Measurements from ENCODE around the gene CLEC4A. TPM values are rescaled to one million over a fixed set of nuclear protein-coding genes. Genes with fewer than 3 reads are reported as not detected.
"Not testable (repeated sequence)": the region's sequence is repeated elsewhere in the genome, so short reads cannot be mapped to it uniquely, and the experiment has no call there.

CLEC4A gene
- total and polyA plus RNA-seq, 3 donors from 2014 or later, result 1.9 to 3.5 (median 2.4) TPM

- intact Hi-C loops (cut with DNase I; ENCODE audit: low total_unique reads), result no loop called here
- no peak for TF ChIP-seq POLR2A (IDR thresholded peaks at IDR 0.05)
- TF ChIP-seq CTCF (IDR thresholded peaks at IDR 0.05), result no peak
- WGBS, 2 donors, result 83 to 94% methylated on average over 2 of the region's 2 CpGs
- Histone ChIP-seq H3K27ac (no peak overlapping the region), H3K27me3 (no peaks in the 10 kb centered on the region), H3K4me3 (no peak overlapping the region), H3K9me3 (no peaks in the 10 kb centered on the region), H3K4me1 (peaks cover 6% of the 10 kb centered on the region), H3K36me3 (ENCODE audit: low read depth, missing control alignments) (no peaks in the 10 kb centered on the region)
- DNase-seq, result no peak
Measured at GRCh38 chr12:8087666-8088065, 35.8 kb upstream of the CLEC4A start.

GRCh38 chr12:8088574-8088973 lies 34.8 kb upstream of the CLEC4A start:
- Histone ChIP-seq H3K9me3 (no peaks in the 10 kb centered on the region), H3K36me3 (ENCODE audit: low read depth, missing control alignments) (no peaks in the 10 kb centered on the region), H3K27ac (no peak overlapping the region), H3K27me3 (no peaks in the 10 kb centered on the region), H3K4me3 (no peak overlapping the region), H3K4me1 (no peaks in the 10 kb centered on the region)
- WGBS, 2 donors, result 68 to 77% methylated on average over 3 of the region's 3 CpGs
- no peak for TF ChIP-seq POLR2A (IDR thresholded peaks at IDR 0.05)
- no peak for TF ChIP-seq CTCF (IDR thresholded peaks at IDR 0.05)
- no peak for DNase-seq
- intact Hi-C loops (cut with DNase I; ENCODE audit: low total_unique reads), result no loop called here

- 90 to 92% methylated on average over 11 of the region's 11 CpGs for WGBS, 2 donors
- H3K27ac ChIP-seq; H3K9me3 ChIP-seq; DNase-seq; H3K4me3 ChIP-seq; H3K27me3 ChIP-seq; H3K4me1 ChIP-seq; intact Hi-C loops (cut with DNase I; ENCODE audit: low total_unique reads); H3K36me3 ChIP-seq (ENCODE audit: low read depth, missing control alignments): not testable (repeated sequence)
Measured at GRCh38 chr12:8089277-8089676, 34.1 kb upstream of the CLEC4A start.

- no peaks in the 10 kb centered on the region for H3K36me3 ChIP-seq (ENCODE audit: low read depth, missing control alignments)
Measured at GRCh38 chr12:8089716-8090115, 33.7 kb upstream of the CLEC4A start.

GRCh38 chr12:8093291-8093690 lies 30.1 kb upstream of the CLEC4A start:
- Histone ChIP-seq H3K36me3 (ENCODE audit: low read depth, missing control alignments) (no peaks in the 10 kb centered on the region), H3K27ac (no peak overlapping the region), H3K4me1 (no peaks in the 10 kb centered on the region), H3K9me3 (no peaks in the 10 kb centered on the region), H3K27me3 (no peaks in the 10 kb centered on the region), H3K4me3 (no peak overlapping the region)
- intact Hi-C loops (cut with DNase I; ENCODE audit: low total_unique reads), result no loop called here
- DNase-seq, result no peak
- WGBS, 2 donors, result 86 to 94% methylated on average over 3 of the region's 3 CpGs
- no peak for TF ChIP-seq POLR2A (IDR thresholded peaks at IDR 0.05)
- TF ChIP-seq CTCF (IDR thresholded peaks at IDR 0.05), result no peak

More at GRCh38 chr12:8089716-8090115, 33.7 kb upstream of the CLEC4A start:
- Histone ChIP-seq H3K27me3 (no peaks in the 10 kb centered on the region), H3K9me3 (no peaks in the 10 kb centered on the region), H3K27ac (no peak overlapping the region), H3K4me1 (no peaks in the 10 kb centered on the region), H3K4me3 (no peak overlapping the region)
- TF ChIP-seq POLR2A (IDR thresholded peaks at IDR 0.05) (no peak), CTCF (IDR thresholded peaks at IDR 0.05) (no peak)
- DNase-seq, result no peak
- intact Hi-C loops (cut with DNase I; ENCODE audit: low total_unique reads), result no loop called here
- WGBS, 2 donors, result 84 to 89% methylated on average over 5 of the region's 5 CpGs
